ENCODE measurements around the gene CAPRIN2.

CAPRIN2 gene

GRCh38 chr12:30696486-30696885 is 58.3 kb downstream of the CAPRIN2 start:
- no peak for TF ChIP-seq CTCF (IDR thresholded peaks at IDR 0.05; ENCODE audit: insufficient read depth, low read depth, low read length, missing control alignments)
- peak overlapping the region; percentile 95 for H3K4me3 ChIP-seq (ENCODE audit: low read length)
- no peak for DNase-seq (ENCODE audit: low read depth)

- H3K4me3 ChIP-seq (ENCODE audit: low read length), result peak overlapping the region; percentile 95
- no peak for TF ChIP-seq CTCF (IDR thresholded peaks at IDR 0.05; ENCODE audit: insufficient read depth, low read depth, low read length, missing control alignments)
- DNase-seq (ENCODE audit: low read depth), result no peak
These were observed 58.7 kb downstream of the CAPRIN2 start for GRCh38 chr12:30696103-30696408.

GRCh38 chr12:30695199-30696102 is 59.3 kb downstream of the CAPRIN2 start, which contains the start of gene IPO8:
Gene IPO8, minus strand, starts transcription at chr12:30695869. Its CDS starts 222 bp downstream, at chr12:30695647.
- TF ChIP-seq CTCF (IDR thresholded peaks at IDR 0.05; ENCODE audit: insufficient read depth, low read depth, low read length, missing control alignments), result peak; percentile 2
- peak within 1 kb of the TSS; percentile 95 for H3K4me3 ChIP-seq (ENCODE audit: low read length)

GRCh38 chr12:30694412-30695198 is 60.1 kb downstream of the CAPRIN2 start:
- TF ChIP-seq CTCF (IDR thresholded peaks at IDR 0.05; ENCODE audit: insufficient read depth, low read depth, low read length, missing control alignments), result peak; percentile 29
- DNase-seq (ENCODE audit: low read depth), result peak; percentile 58
- peak overlapping the region; percentile 95 for H3K4me3 ChIP-seq (ENCODE audit: low read length)

More at GRCh38 chr12:30695199-30696102, 59.3 kb downstream of the CAPRIN2 start, which contains the start of gene IPO8:
- peak; percentile 95 for DNase-seq (ENCODE audit: low read depth)

- TF ChIP-seq CTCF (IDR thresholded peaks at IDR 0.05; ENCODE audit: insufficient read depth, low read depth, low read length, missing control alignments), result no peak
- no peak overlapping the region for H3K4me3 ChIP-seq (ENCODE audit: low read length)
These were observed 62.3 kb downstream of the CAPRIN2 start for GRCh38 chr12:30692470-30692869.

GRCh38 chr12:30691122-30691879 is 63.5 kb downstream of the CAPRIN2 start:
- no peak for TF ChIP-seq CTCF (IDR thresholded peaks at IDR 0.05; ENCODE audit: insufficient read depth, low read depth, low read length, missing control alignments)
- DNase-seq (ENCODE audit: low read depth), result peak; percentile 81
- H3K4me3 ChIP-seq (ENCODE audit: low read length), result no peak overlapping the region

More at GRCh38 chr12:30692470-30692869, 62.3 kb downstream of the CAPRIN2 start:
- no peak for DNase-seq (ENCODE audit: low read depth)
